ENCODE results near the gene PLGRKT.

DNA sequence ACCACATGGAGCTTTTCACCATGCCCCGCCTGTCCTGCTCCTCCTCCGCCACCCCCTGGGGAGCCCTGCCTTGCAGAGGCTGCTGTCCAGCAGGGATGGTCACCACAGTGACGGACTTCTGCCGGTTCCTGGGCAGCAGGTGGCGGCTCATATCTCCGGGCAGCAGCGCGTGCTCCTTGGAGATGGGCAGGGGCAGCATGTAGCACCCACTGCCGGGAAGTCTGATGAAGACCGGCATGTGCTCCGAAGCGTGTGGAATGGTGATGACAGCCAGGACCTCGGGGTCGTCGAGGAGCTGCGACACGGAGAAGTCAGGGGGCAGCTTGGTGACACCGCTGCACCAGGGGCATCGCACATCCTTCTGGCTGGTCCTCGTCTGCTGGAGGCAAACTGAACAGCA, 19.2 kb downstream of the PLGRKT start:
- no peak for TF ChIP-seq CTCF (conservative IDR thresholded peaks at IDR 0.05; ENCODE audit: low read length)
- no peak for TF ChIP-seq EZH2phosphoT487 (IDR thresholded peaks at IDR 0.05; ENCODE audit: borderline replicate concordance)
